Fibroblast of lung (primary cell): ENCODE results near the gene CNTN3.

Experiments used
- CTCF ChIP-seq, 2 donors: IDR thresholded peaks in 1 of 2; conservative IDR thresholded peaks in 1 of 2; 1 replicate in 1 of 2; 2 replicates in 1 of 2; pipeline ENCODE4 v1.5.1; 2011 to 2012; ENCODE audit warnings: low read length in 2 of 2, control low read depth in 1 of 2, inconsistent platforms in 1 of 2, low read depth in 1 of 2, mild to moderate bottlenecking in 1 of 2
- EZH2 ChIP-seq: IDR thresholded peaks from 2 replicates; pipeline ENCODE4 v1.5.1; 2012; ENCODE audit warnings: low read length, control low read depth, mild to moderate bottlenecking; ENCODE audit errors: missing control alignments

- TF ChIP-seq CTCF (conservative IDR thresholded peaks at IDR 0.05 in 1 of 2, IDR thresholded peaks at IDR 0.05 in 1 of 2; ENCODE audit: low read depth in 1 of 2, low read length in 2 of 2) (no peak), EZH2 (no peak)
These were observed 23.1 kb downstream of the CNTN3 start for GRCh38 chr3:74591342-74591741.
